Spleen (tissue), 11 donors: Measurements from ENCODE around the gene SOX6. TPM values are rescaled to one million over a fixed set of nuclear protein-coding genes. Genes with fewer than 3 reads are reported as not detected.
A peak's percentile ranks its signal among the peaks of the same experiment; 100 is the strongest.

Experiments
- DNase-seq: peaks from one replicate; pipeline ENCODE4 v3.0.0-alpha.2; 2020
- H3K27ac ChIP-seq, 8 donors: fragments of 200-600 bp; sonication (generic) in 7 of 8; 1 replicate in 4 of 8; 2 replicates in 4 of 8; pipeline versions ENCODE4 v1.5.0 to v1.8.0; 2016 to 2021; ENCODE audit warnings: inconsistent platforms in 4 of 8, mild to moderate bottlenecking in 4 of 8, moderate library complexity in 1 of 8
- H3K27me3 ChIP-seq, 7 donors: fragments of 200-600 bp; sonication (generic) in 6 of 7; replicated peaks in 1 of 7; 1 replicate in 4 of 7; 2 replicates in 3 of 7; pipeline versions ENCODE4 v1.5.0 to v1.8.0; 2016 to 2021; ENCODE audit warnings: inconsistent platforms in 3 of 7, mild to moderate bottlenecking in 1 of 7
- H3K36me3 ChIP-seq, 6 donors: fragments of 200-600 bp; sonication (generic) in 5 of 6; 1 replicate in 4 of 6; 2 replicates in 2 of 6; pipeline versions ENCODE4 v1.5.0 to v1.8.0; 2016 to 2021; ENCODE audit warnings: inconsistent platforms in 2 of 6
- H3K4me1 ChIP-seq, 6 donors: fragments of 200-600 bp; sonication (generic) in 5 of 6; 1 replicate in 3 of 6; 2 replicates in 3 of 6; pipeline versions ENCODE4 v1.5.0 to v1.8.0; 2016 to 2021; ENCODE audit warnings: inconsistent platforms in 3 of 6
- H3K4me3 ChIP-seq, 8 donors: fragments of 200-600 bp; sonication (generic) in 7 of 8; 1 replicate in 4 of 8; 2 replicates in 4 of 8; pipeline versions ENCODE4 v1.5.0 to v1.8.0; 2016 to 2021; ENCODE audit warnings: inconsistent platforms in 4 of 8, mild to moderate bottlenecking in 4 of 8, moderate library complexity in 2 of 8
- H3K9me3 ChIP-seq, 8 donors: fragments of 200-600 bp; sonication (generic) in 7 of 8; 1 replicate in 4 of 8; 2 replicates in 4 of 8; pipeline versions ENCODE4 v1.5.0 to v1.8.0; 2016 to 2021; ENCODE audit warnings: inconsistent platforms in 4 of 8
- CTCF ChIP-seq, 11 experiments: fragments of 200-600 bp in 7 of 11; fragments of 450-650 bp in 4 of 11; sonication (generic) in 4 of 11; IDR thresholded peaks in 8 of 11; conservative IDR thresholded peaks in 3 of 11; 1 replicate in 7 of 11; 2 replicates in 4 of 11; pipeline versions ENCODE4 v1.4.0 to v1.8.0; 2016 to 2021; ENCODE audit warnings: antibody characterized with exemption in 11 of 11, inconsistent platforms in 4 of 11, mild to moderate bottlenecking in 1 of 11
- POLR2A ChIP-seq, 3 donors: fragments of 450-650 bp; IDR thresholded peaks; one replicate each; pipeline ENCODE4 v1.5.1; 2017; ENCODE audit warnings: antibody characterized with exemption in 3 of 3, mild to moderate bottlenecking in 1 of 3
- POLR2AphosphoS5 ChIP-seq, 3 donors: sonication (generic); formaldehyde crosslinking; IDR thresholded peaks; one replicate each; pipeline ENCODE4 v1.5.1; 2017; ENCODE audit warnings: antibody characterized with exemption in 3 of 3
- WGBS, 5 donors: extraction: QIAGEN DNeasy Blood & Tissue Kit in 3 of 5; methylation state at CpG; one replicate each; pipeline versions ENCODE4 v1.1.5 to v1.1.7; 2013 to 2018; 5-methylcytosine and 5-hydroxymethylcytosine counted together
- intact Hi-C: fragments of 100-400 bp; cut with DNase I; formaldehyde crosslinking; loops from one replicate; pipeline ENCODE4 v1.15.0; 2023; ENCODE audit warnings: low total_unique reads
- polyA plus RNA-seq, 3 donors: library from polyadenylated mRNA; stranded (reverse); fragments of 200-250 nt; gene quantifications; one replicate each; pipeline ENCODE4 v1.2.1, GENCODE V29; 2013
- total RNA-seq, 7 donors: library from RNA; depleted of rRNA in 3 of 7; stranded (reverse); fragments of >200 nt in 3 of 7; fragmentation: NEBNext Ultra II Directional in 4 of 7; extraction: Animal tissue kit (Norgen Biotek cat#: 25700) in 4 of 7; gene quantifications; one replicate each; pipeline versions ENCODE4 v1.1.0 to v1.2.1, GENCODE V29; 2016 to 2021
- donor health status: healthy with polysubstance abuse.
- donor health status: DM: no; HTN: no; CAD: no; lungs with moderate emphysema.
- donor health status: DM: no; HTN: no; CAD: no.
- donor health status: Bipolar disorder and iron deficiency.
- donor health status: healthy.
- donor health status: DM: no; HTN: no; CAD: no.
- donor health status: DM: yes; HTN: yes; CAD: no.

SOX6 gene
- total and polyA plus RNA-seq, 10 donors = 0.11 to 12.4 (median 3.7) TPM

GRCh38 chr11:15920856-15921629 is 435.3 kb downstream of the SOX6 start:
- H3K27ac ChIP-seq = no peak overlapping the region
- peak; percentile 33 for DNase-seq
- H3K4me1 ChIP-seq = no peaks in the 10 kb centered on the region
- WGBS, 5 donors = 83 to 92% (median 89%) methylated on average over 5 to 6 of the region's 6 CpGs
- H3K9me3 ChIP-seq = peaks cover 0 to 5% (median 0%) of the 10 kb centered on the region in 8 donors
- no peaks in the 10 kb centered on the region for H3K36me3 ChIP-seq
- H3K27me3 ChIP-seq = no peaks in the 10 kb centered on the region
- no peak overlapping the region for H3K4me3 ChIP-seq
- TF ChIP-seq POLR2A (IDR thresholded peaks at IDR 0.05) (no peak), POLR2AphosphoS5 (IDR thresholded peaks at IDR 0.05) (no peak), CTCF (IDR thresholded peaks at IDR 0.05 in 8 of 11, conservative IDR thresholded peaks at IDR 0.05 in 3 of 11) (no peak)
- intact Hi-C loops = no loop called here

- WGBS, 5 donors = 28 to 51% (median 32%) methylated on average over 1 of the region's 1 CpG
- intact Hi-C loops = no loop called here
- Histone ChIP-seq H3K9me3 (peaks cover 0 to 5% (median 0%) of the 10 kb centered on the region in 8 donors), H3K36me3 (no peaks in the 10 kb centered on the region), H3K4me3 (no peak overlapping the region), H3K27me3 (no peaks in the 10 kb centered on the region), H3K27ac (no peak overlapping the region), H3K4me1 (no peaks in the 10 kb centered on the region)
- TF ChIP-seq POLR2A (IDR thresholded peaks at IDR 0.05) (no peak), POLR2AphosphoS5 (IDR thresholded peaks at IDR 0.05) (no peak), CTCF (IDR thresholded peaks at IDR 0.05 in 8 of 11, conservative IDR thresholded peaks at IDR 0.05 in 3 of 11) (no peak)
- no peak for DNase-seq
Observed at GRCh38 chr11:15918674-15919073, 437.7 kb downstream of the SOX6 start.

GRCh38 chr11:15918212-15918611 is 438.1 kb downstream of the SOX6 start:
- DNase-seq = no peak
- peaks cover 0 to 5% (median 0%) of the 10 kb centered on the region in 8 donors for H3K9me3 ChIP-seq
- no peaks in the 10 kb centered on the region for H3K27me3 ChIP-seq
- intact Hi-C loops = no loop called here
- H3K27ac ChIP-seq = no peak overlapping the region
- H3K4me1 ChIP-seq = no peaks in the 10 kb centered on the region
- H3K4me3 ChIP-seq = no peak overlapping the region
- no peaks in the 10 kb centered on the region for H3K36me3 ChIP-seq
- TF ChIP-seq POLR2AphosphoS5 (IDR thresholded peaks at IDR 0.05) = no peak
- TF ChIP-seq POLR2A (IDR thresholded peaks at IDR 0.05) = no peak
- no peak for TF ChIP-seq CTCF (IDR thresholded peaks at IDR 0.05 in 8 of 11, conservative IDR thresholded peaks at IDR 0.05 in 3 of 11)
- 74 to 92% (median 91%) methylated on average over 2 of the region's 2 CpGs for WGBS, 5 donors
